GM19240 (cell line): ENCODE data around the gene TEX54.

Source experiments
- DNase-seq: peaks from one replicate; pipeline ENCODE4 v3.0.0; 2011; ENCODE audit warnings: low spot score; ENCODE audit not compliant: insufficient read length

Gene TEX54

DNA sequence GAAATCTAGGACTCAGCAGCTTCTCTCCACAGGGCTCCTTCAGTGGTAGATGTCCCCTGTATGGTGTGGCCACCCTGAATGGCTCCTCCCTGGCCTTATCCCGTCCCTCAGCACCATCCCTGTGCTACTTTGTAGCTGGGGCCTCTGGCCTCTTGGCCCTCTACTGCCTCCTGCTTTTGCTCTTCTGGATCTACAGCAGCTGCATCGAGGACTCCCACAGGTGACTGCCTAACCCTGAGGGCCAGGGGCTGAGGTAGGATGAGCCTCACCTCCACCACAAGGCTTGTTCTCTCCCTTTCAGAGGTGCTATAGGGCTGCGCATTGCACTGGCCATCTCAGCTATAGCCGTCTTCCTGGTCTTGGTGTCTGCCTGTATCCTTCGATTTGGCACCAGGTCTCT, 43.6 kb downstream of the TEX54 start:
- no peak for DNase-seq

DNA sequence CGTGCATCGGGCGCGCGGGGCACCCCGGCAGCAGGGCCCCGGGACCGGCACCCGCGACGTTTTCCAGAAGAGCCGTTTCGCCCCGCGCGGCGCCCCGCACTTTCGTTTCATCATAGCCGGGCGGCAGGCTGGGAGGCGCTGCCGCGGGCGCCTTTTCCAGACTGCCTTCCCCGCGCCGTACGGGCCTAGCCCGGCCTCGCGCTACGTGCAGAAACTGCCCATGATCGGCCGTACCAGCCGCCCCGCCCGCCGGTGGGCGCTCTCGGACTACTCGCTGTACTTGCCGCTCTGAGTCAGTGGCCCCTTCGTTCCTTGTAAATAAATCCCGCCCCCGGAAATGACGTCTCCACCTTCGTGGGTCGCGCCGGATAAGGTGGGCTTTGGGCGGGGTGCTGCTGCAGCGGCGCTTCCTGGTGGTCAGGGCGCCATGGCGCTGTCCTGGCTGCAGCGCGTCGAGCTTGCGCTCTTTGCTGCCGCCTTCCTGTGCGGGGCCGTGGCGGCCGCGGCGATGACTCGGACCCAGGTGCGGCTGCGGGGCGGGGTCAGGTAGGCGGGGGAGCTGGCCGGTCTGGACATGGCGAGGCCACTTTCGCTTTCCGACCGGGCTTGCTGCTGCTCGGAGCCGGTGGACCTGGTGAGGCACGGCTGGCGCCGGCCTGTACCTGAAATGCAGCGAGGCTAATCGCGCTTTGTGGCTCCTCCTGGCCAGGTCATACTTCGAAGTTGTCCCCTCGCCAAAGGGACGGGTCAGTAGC, 45.5 kb downstream of the TEX54 start, which contains the start of gene TMEM179B:
Gene TMEM179B, plus strand, starts transcription at position 398 of the 755 bp plus-strand sequence. Its CDS starts 30 bp downstream, at position 428.
- DNase-seq, result peak; percentile 88

- DNase-seq, result peak; percentile 88
These were observed 46.2 kb downstream of the TEX54 start for GRCh38 chr11:62786318-62787004.

- DNase-seq, result no peak
These were observed 49.9 kb downstream of the TEX54 start for GRCh38 chr11:62782753-62783152.
